HG03175 (cell line): Measurements from ENCODE around the gene SORL1-AS1.
A peak's percentile ranks its signal among the peaks of the same experiment; 100 is the strongest.

Experiments
- ATAC-seq: cut with Tn5 transposase; IDR thresholded peaks from one replicate; pipeline ENCODE4 v1.9.1; 2021; ENCODE audit warnings: mild to moderate bottlenecking, moderate library complexity; ENCODE audit not compliant: unreplicated experiment

The SORL1-AS1 gene

GRCh38 chr11:121451986-121452608 lies 670 bp downstream of the SORL1-AS1 start, which contains the start of gene SORL1:
SORL1 (plus strand) TSS chr11:121452314; CDS start chr11:121452332, 18 bp downstream.
- peak; percentile 63 for ATAC-seq

DNA sequence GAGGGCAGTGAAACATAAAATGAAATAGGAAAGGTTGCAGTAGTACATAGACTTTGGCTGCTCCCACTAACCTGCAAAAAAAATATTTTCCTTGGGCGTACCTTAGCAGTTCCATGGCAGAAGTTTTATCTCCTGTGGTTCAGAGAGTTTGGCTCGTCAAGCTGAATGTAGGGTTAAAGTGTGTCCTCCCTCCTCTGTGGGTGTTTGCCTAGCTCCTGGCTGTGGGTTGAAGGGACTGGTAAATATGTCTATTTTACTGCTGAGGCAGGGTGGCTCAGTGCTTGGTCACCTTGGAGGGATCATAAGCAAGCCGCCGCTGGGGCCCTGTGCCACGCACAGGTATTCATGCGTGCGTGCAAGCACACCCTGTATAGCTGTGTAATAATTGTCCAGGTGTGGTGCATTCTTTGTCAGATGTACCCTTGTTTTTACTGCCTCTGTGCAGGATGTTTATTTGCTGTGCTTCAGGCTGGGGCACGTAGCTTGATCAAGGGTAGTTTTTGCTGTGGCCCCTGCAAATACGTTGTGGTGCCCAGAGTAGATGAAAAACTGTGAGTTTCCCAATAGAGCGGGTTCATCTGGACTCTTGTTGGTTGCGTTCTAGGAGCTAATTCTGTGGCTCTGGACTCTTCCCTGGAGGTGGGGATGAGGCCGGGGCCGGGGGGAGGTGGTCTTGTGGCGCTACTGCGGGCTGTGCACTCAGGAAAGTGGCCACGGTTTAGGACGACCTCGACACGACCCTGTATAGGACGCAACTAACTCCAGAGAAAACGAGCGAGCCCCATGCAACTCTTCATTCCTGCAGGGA lies 1.4 kb downstream of the SORL1-AS1 start:
- ATAC-seq, result peak; percentile 8

- ATAC-seq, result no peak
Observed at GRCh38 chr11:121450401-121450800, 2.4 kb downstream of the SORL1-AS1 start.

- ATAC-seq, result no peak
Observed at GRCh38 chr11:121449626-121450025, 3.1 kb downstream of the SORL1-AS1 start.

DNA sequence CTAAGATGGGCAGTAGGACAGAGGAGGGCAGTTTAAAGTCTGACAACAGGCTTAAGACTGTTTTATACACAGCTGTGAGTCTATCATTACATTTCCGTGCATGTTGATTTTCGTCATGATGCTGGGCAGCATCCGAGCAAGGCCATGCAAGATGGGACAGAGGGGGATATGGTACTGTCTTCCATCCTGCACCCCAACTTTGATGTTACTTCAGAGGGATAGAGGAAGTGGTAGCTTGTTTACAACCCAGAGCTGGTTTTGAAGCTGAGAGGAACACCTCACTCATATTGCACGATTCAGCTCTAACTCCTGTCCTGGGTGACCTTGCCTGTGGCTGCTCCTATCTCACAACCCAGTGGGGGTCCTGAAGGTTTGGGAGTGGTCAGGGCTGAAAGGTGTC lies 3.6 kb downstream of the SORL1-AS1 start:
- no peak for ATAC-seq

DNA sequence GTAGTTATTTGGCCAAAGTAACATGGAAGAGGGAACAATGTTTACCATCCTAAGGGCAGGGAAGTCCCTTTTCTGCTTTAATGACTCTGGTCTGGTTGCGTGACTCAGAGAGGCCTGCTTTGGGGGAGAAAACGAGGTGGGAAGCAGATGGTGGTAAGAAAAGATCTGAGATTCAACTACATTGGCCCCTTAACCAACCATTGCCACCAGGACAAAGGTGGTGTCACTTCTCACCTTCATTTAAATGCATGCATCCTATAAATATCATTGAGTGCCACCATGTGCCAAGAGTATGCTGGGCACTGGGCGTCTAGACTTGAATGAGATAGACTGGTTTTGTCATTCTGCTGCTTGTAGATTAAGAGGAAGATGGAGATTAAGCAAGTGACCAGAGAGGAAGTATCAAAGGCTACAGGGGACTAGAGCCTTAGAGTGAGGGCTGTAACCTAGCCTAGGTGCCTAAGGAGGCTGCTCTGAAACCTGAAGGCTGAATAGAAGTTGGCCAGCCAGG lies 4.3 kb downstream of the SORL1-AS1 start:
- ATAC-seq, result no peak

DNA sequence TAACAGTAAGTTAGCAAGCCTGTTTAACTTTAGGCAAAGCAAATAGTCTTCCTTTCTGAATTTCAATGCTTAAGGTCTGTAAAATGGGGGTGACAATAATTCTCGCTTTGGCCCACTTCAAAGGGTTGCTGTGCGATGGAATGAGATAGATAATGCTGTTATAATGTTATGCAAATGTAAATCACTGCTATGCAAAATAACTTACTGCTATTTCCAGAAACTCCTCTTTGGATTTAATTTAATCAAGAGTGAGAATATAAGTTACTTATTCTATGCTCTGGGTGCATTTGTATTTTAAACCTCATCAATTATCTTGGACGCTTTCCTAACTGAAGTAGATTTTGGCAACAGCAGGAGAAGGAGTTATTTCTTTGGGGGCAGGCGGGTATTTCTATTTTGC lies 4.8 kb downstream of the SORL1-AS1 start:
- no peak for ATAC-seq

- ATAC-seq, result peak; percentile 32
Observed at GRCh38 chr11:121446752-121447156, 6.0 kb downstream of the SORL1-AS1 start.

GRCh38 chr11:121445071-121445768 lies 7.5 kb downstream of the SORL1-AS1 start:
- no peak for ATAC-seq

GRCh38 chr11:121444526-121444925 lies 8.2 kb downstream of the SORL1-AS1 start:
- no peak for ATAC-seq

- no peak for ATAC-seq
Observed at GRCh38 chr11:121443688-121444275, 9.0 kb downstream of the SORL1-AS1 start.

DNA sequence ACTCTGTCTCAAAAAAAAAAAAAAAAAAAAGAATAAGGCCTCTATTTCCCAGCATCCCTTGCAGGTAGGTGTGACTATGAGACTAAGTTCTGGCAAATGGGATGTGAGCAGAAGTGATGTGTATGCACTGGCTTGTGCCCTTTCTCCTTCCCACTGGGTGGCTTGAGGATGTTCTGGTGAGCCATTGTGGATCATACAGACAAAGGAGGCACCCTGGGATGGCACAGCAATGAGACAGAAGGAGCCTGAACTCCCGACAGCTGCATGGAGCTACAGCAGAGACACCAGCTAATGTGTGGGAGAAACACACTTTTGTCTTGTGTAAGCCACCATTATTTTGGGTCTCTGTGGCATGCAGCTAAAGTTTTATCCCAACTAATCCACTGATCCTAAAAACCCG lies 11.2 kb downstream of the SORL1-AS1 start:
- no peak for ATAC-seq

DNA sequence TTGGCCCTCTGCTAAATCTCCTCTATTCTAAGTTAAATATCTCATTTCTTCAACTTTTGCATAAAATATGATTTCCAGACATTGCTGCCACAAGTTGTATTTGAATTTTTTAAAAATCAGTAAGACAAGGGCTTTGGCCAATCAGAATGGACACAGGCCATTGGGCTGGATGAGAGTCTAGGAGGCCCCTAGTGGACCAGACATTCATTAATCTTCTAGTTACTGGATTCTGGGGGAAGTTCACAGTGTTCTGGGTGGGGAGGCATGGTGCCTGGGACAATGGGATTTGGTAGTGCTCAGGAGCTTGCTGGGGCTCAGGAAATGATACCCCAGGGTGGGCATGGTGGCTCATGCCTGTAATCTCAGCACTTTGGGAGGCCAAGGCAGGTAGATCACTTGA lies 13.0 kb downstream of the SORL1-AS1 start:
- ATAC-seq, result no peak

GRCh38 chr11:121439337-121439736 lies 13.4 kb downstream of the SORL1-AS1 start:
- no peak for ATAC-seq

GRCh38 chr11:121437686-121438078 lies 15.1 kb downstream of the SORL1-AS1 start:
- ATAC-seq, result no peak

- no peak for ATAC-seq
Observed at GRCh38 chr11:121437018-121437685, 15.6 kb downstream of the SORL1-AS1 start.

GRCh38 chr11:121435551-121436511 lies 16.9 kb downstream of the SORL1-AS1 start:
- ATAC-seq, result no peak

GRCh38 chr11:121435132-121435531 lies 17.6 kb downstream of the SORL1-AS1 start:
- ATAC-seq, result no peak

DNA sequence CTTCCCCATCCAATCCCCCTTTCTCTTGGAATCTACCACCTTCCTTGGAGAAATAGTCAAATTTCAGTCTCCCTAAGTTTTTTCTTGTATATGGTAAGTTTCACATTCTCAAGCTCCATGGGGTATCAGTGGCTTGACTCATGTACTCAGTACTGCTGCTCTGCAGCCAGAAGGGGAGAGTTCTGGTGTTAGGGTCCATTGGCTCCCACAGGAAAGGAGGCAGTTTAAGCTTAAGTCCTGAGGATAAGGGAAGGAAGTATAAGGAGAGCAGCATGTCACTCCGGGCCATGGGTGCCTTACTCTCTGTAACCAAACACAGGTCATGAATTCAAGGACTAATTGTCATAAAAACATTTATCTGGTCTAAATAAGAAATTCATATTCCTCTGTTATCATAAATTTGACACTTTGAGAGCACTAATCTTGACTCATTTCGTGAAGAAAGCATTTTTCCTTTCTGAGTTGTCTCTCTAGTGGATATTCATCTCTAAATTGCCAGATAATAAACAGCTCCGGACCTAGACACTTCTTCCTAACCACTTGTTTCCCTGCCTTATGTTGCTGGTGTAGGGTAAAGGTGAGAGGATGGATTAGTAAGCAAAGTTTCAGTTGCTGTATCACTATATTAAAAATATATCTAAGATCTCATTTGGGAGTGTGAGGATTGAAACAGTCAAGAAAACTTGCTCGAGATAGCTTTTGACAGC lies 20.8 kb downstream of the SORL1-AS1 start:
- peak; percentile 27 for ATAC-seq
